ENCODE measurements around the gene GAB1.

DNA sequence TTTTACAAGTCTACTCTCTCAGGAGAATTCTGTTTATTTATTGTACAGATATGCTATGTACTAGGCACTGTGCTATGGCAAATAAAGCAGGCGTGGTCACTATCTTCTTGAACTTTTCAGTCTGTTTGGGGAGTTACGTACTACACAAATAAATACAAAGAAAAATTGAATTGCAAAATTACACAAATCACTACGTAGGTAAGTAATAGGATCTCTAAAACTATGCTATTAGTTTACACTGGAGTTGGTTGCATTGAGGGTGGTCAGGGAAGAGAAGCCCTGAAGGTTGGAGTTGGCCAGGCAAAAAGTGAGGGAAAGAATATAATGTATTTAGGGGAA is 75.7 kb downstream of the GAB1 start:
- TF ChIP-seq, protein P1, sequence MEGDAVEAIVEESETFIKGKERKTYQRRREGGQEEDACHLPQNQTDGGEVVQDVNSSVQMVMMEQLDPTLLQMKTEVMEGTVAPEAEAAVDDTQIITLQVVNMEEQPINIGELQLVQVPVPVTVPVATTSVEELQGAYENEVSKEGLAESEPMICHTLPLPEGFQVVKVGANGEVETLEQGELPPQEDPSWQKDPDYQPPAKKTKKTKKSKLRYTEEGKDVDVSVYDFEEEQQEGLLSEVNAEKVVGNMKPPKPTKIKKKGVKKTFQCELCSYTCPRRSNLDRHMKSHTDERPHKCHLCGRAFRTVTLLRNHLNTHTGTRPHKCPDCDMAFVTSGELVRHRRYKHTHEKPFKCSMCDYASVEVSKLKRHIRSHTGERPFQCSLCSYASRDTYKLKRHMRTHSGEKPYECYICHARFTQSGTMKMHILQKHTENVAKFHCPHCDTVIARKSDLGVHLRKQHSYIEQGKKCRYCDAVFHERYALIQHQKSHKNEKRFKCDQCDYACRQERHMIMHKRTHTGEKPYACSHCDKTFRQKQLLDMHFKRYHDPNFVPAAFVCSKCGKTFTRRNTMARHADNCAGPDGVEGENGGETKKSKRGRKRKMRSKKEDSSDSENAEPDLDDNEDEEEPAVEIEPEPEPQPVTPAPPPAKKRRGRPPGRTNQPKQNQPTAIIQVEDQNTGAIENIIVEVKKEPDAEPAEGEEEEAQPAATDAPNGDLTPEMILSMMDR (IDR thresholded peaks at IDR 0.05), result no peak
- TF ChIP-seq POLR2A (IDR thresholded peaks at IDR 0.05), result no peak
